Measurements from ENCODE around the gene CFAP141.
"Not testable (repeated sequence)": the region's sequence is repeated elsewhere in the genome, so short reads cannot be mapped to it uniquely, and the experiment has no call there.

The CFAP141 gene

DNA sequence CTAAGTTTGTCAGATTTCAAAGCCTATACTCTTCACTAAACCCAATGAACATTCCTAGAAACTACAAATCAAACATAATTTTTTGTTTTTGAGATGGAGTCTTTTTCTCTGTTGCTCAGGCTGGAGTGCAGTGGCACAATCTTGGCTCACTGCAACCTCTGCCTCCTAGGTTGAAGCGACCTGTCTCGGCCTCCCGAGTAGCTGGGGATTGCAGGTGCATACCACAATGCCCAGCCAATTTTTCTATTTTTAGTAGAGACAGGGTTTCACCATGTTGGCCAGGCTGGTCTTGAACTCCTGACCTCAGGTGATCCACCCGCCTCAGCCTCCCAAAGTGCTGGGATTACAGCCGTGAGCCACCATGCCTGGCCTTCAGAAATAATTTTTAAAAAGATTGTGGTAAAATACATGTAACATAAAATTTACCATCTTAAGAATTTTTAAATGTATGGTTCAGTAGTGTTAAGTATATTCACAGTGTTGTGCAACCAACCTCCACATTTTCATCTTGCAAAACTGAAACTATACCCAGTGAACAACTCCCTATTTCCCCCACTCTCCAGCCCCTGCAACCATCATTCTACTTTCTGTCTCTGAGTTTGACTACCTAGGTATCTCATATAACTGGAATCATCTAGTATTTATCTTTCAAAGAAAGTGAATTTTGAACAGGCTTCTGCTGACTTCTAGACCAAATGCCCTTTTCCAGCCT, 2.7 kb upstream of the CFAP141 start:
- no peak for DNase-seq (ENCODE audit: low spot score)

DNA sequence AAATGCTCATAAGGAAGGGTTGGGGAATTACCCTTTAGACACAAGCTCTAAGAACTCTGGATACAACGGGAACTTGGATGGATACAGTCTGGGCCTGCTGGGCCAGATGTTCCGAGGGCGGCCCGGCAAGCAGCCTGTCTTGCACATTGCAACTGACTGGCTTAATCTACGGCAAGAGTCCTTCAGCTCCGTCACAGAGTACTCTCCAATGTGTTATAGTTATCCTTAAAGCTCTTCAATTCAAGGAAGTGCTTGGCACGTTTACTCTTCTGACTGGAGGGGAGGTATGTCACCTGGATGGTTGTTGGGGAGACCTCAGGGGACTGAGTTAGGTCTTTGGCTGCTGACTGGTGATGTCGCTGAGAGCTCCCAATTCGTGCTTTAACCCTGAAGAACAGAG, 1.1 kb upstream of the CFAP141 start:
- no peak for DNase-seq (ENCODE audit: low spot score)

DNA sequence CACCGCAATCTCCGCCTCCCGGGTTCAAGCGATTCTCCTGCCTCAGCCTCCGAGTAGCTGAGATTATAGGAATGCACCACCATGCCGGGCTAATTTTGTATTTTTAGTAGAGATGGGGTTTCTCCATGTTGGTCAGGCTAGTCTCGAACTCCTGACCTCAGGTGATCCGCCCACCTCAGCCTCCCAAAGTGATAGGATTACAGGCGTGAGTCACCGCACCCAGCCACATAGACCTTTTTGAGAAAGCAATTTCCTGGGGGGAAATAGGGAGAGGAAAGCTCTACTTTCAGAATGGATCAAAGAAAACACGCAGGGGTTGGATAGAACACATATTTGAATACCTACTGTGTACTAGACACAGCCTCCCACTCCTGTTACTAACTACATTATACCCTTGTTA, 355 bp downstream of the CFAP141 start:
- not testable (repeated sequence) for DNase-seq (ENCODE audit: low spot score)

- no peak for DNase-seq (ENCODE audit: low spot score)
These were observed 6.6 kb downstream of the CFAP141 start for GRCh38 chr1:154199563-154199879.

DNA sequence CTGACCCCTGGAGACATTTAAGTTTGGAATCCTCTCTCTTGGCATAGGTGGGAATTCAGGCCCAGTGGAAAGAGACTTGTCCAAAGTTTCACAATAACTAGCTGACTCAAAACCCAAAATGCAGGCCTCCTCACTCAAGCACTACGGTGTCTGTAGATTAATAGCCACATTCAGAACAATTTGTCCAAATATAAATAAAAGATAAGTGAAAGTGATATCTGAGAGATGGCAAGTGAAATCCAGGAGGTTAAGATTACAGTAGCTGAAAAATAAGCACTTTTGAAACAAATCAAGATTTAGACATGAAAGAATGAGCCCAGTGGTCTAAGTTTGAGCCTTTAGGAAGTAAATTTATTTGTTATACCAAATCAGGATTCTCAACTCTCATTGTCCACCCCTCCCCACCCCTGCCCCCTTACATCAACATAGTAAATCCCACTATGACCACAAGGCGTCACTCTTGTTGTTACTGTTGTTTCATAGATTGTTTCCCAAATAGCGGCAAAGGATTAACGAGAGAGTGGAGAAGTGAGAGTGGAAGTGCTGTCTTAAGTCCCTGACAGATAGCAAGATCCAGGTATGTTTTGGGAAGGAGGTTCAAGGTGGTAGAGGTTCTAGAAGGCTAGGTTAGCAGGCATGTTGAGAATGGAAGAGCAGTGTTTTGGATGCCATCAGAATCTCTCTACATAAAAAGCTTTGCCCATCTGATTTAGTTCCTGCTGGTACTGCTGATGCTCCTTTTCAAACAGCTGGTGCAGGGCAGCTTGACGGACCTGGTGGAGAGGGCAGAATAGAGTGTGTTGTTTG, 7.2 kb downstream of the CFAP141 start:
- peak; percentile 79 for DNase-seq (ENCODE audit: low spot score)

DNA sequence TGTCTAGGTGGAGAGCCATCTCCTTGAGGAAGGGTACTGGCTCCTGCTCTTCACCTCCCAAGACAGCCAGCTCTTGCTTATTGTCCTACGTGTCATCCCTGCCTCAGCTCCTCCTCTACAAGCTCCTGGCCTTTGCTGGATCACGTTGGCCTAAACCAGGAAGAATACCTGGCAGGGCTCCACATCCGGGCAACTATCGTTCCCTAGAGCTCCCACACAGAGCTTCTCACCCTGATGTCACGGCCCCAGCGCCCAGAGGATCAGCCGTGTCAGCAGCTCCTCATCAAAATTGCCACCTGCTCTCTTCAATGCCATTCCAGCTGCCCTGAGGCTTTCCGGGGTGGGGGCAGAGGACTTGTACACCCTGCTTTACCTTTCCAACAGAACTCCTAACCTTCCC, 12.3 kb downstream of the CFAP141 start:
- DNase-seq (ENCODE audit: low spot score): peak; percentile 36

GRCh38 chr1:154192476-154192875, 13.7 kb downstream of the CFAP141 start:
- no peak for DNase-seq (ENCODE audit: low spot score)

- no peak for DNase-seq (ENCODE audit: low spot score)
These were observed 14.1 kb downstream of the CFAP141 start, which contains the start of gene TPM3 for GRCh38 chr1:154191990-154192461. TPM3 (minus strand) TSS chr1:154192100; CDS start chr1:154192018, 82 bp downstream.

GRCh38 chr1:154190550-154190949, 15.6 kb downstream of the CFAP141 start:
- DNase-seq (ENCODE audit: low spot score): no peak

DNA sequence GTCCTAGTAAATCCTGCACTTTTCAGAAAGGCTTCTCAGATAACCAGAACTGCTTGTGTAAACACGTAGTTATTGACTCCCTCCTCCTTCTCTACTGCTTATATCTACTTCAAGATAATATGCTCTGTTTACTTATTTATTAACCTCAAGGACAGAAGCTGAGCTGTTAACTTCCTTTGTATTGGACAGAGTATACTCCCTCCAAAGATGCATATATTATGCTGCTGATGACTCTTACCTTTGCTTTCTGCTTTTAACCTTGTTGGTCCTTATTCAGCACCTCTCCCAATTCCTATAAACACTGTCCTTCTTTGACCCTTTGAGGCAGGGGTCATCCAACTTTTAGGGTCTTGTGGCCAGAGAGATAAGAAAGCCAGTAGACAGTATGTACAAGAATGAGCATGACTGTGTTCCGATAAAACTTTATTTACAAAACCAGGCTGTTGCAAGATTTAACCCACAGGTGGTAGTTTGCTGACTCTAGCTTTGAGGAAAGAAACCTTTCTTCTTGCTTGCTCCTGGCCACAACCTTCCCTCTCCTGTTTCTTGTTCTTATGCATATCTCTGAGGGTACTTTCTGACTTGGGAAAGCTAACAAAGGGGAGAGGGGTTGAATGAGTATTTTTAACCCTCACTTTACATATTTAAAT, 19.2 kb downstream of the CFAP141 start:
- no peak for DNase-seq (ENCODE audit: low spot score)

DNA sequence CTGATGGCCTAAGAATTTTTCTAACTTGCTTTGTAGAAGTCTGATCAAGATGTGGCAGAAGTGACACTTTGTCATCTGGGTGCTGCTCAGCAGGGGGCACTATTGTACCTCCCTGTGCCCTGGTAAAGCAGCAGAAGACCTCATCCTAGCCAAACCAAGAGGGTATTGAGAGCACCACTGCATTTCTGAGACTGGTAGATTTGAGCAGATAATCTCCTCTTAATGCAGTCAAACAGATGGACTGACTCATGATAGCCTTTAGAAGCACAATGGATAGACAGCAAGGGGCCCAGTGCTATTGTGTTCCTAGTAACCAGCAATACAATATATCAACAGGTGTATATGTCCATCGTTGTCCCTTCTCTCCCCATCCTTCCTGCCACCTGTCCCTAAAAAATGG, 20.0 kb downstream of the CFAP141 start:
- peak; percentile 19 for DNase-seq (ENCODE audit: low spot score)

GRCh38 chr1:154183046-154183915, 22.9 kb downstream of the CFAP141 start:
- DNase-seq (ENCODE audit: low spot score): peak; percentile 98

DNA sequence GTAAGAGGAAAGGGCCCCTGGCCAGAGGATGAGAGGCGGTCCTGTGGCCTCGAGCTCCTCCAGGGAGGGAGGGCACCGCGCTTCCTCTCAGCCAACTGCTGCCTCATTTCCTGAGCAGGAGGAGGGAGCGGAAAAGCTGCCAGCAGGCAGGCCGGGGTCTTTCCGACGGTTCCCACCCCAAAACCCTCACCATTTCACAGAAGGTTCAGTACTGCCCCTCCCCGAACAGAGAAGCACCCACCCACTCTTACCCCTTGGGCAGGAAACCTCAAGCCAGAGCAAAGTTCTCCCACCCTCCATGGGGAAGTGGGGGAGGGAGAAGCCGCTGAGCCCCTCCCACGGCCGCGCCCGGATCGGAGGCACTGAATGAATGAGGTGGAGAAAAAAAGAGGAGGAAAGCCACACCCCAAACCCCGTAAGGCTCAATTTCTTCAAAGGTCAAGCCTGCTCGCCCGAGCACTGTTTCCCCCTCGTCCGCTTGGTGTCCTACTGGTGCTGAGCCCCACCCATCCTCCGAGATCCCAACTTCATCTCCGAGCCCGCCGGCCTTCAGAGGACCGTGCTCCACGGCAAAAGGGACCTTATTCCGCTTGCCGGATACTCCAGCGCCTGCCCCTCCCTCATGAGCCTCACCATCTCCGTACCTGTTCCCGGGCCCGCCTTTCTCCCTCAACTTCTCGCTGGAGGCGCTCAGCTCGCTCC, 23.6 kb downstream of the CFAP141 start:
- peak; percentile 88 for DNase-seq (ENCODE audit: low spot score)

- DNase-seq (ENCODE audit: low spot score): no peak
These were observed 24.2 kb downstream of the CFAP141 start for GRCh38 chr1:154181944-154182343.

- no peak for DNase-seq (ENCODE audit: low spot score)
These were observed 26.0 kb downstream of the CFAP141 start for GRCh38 chr1:154179946-154180687.

DNA sequence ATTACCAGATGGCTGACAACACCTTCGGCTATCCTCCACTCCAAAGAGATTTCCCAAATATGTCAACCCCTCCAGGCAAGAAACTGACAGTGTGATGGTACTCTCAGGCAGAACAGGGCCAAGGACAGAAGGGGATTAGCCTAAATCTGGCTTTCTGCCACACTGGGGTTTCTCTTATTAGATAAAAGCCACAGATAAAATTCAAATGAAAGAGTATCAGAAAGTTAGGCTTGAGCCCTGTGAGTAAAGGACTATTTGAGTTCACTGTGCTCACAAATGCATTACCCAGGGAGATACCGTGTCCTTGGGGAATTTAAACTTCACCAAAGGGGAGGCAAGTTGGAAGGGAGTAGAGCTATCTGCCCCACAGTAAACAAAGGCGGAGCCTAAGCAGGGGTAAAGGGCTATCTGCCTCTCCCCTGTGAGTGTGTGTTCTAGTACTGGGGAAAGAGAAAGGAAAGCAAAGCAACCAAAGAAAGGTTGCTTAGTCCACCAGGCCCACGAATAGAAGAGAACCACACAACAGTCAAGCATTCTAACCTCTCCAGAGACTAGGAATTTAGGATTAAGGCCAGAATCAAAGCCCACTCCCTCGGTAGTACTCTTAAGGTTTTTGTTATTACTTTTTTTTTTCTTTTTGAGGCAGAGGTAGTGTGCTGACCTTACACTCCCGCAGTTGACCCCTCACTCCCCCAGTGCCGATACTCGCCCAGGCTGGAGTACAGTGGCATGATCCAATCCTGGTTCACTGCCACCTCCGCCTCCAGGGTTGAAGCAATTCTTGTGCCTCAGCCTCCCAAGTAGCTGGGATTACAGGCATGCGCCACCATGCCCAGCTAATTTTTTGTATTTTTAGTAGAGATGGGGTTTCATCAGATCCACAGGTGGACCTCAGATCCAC, 27.0 kb downstream of the CFAP141 start:
- no peak for DNase-seq (ENCODE audit: low spot score)

GRCh38 chr1:154178013-154178412, 28.1 kb downstream of the CFAP141 start:
- DNase-seq (ENCODE audit: low spot score): no peak

DNA sequence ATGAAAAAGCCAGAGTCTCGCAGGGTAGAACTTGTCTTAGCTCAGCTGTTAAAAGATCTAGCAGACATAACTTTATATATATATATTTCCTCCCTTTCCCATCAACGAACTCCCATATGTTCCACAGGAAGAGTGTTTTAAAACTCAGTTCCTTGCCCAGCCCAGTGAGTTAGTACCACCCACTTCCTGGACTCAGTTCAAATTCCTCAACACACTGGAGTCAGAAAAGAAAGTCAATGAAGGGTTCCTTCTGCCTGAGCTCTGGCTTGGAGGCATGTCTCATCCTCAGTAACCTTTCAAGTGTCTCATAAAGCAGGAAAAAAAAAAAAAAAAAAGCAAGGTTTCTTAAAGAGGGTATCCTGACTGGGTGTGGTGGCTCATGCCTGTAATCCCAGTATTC, 29.8 kb downstream of the CFAP141 start:
- peak; percentile 79 for DNase-seq (ENCODE audit: low spot score)

GRCh38 chr1:154174654-154175053, 31.5 kb downstream of the CFAP141 start:
- no peak for DNase-seq (ENCODE audit: low spot score)

- DNase-seq (ENCODE audit: low spot score): no peak
These were observed 34.3 kb downstream of the CFAP141 start for GRCh38 chr1:154171880-154172279.
